ENCODE data around the gene FOXO3.
"Not testable (repeated sequence)": the region's sequence is repeated elsewhere in the genome, so short reads cannot be mapped to it uniquely, and the experiment has no call there.

FOXO3 gene

GRCh38 chr6:108555399-108556052 is 5.2 kb upstream of the FOXO3 start:
- DNase-seq (ENCODE audit: low read depth): no peak

DNA sequence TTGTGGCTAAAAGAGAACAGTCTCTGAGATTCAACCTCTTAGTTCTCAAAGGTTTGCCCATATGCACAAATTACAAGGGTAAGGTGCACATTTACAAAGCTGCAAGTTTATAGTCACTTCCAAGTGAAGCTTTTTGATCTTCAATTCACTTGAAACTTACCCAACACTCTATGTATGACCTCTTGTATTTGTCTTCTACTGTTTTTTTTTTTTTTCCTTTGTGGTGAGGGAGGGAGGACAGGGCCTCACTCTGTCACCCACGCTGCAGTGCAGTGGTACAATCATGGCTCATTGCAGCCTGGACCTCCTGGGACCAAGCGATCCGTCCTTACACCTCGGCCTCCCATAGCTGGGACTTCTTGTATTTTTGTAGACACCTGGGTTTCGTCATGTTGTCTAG is 4.5 kb upstream of the FOXO3 start:
- no peak for DNase-seq (ENCODE audit: low read depth)

DNA sequence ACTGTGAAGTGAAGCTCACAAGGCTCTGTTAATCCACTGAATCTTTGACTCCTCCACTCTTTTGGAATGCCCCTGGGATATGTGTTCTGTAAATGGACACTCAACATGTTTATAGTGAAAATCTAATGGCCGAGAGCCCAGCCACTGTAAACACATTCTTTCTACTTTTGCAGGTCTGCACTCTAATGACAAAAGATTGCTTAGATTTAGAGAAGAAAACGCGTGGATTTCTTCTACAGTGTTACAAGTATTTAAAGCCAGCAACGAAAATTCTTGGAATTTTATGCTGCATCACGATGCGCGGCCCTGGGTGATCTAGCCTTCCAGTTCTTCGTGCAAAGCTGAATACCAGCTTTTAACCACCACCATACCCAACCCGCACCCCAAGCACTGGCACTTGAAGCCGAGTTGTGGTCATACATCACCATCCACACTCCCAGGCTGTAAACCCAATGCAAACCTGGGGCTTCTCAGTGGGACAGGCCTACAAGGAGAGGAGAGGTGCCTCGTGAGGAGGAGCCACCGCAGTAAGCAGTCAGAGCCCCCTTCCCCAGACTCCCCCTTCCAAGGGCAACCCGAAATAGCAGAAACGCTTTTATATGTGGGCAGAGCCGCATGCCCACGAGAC is 3.7 kb upstream of the FOXO3 start:
- no peak for DNase-seq (ENCODE audit: low read depth)

- peak; percentile 70 for DNase-seq (ENCODE audit: low read depth)
These were observed 3.0 kb upstream of the FOXO3 start for GRCh38 chr6:108557494-108558371.

DNA sequence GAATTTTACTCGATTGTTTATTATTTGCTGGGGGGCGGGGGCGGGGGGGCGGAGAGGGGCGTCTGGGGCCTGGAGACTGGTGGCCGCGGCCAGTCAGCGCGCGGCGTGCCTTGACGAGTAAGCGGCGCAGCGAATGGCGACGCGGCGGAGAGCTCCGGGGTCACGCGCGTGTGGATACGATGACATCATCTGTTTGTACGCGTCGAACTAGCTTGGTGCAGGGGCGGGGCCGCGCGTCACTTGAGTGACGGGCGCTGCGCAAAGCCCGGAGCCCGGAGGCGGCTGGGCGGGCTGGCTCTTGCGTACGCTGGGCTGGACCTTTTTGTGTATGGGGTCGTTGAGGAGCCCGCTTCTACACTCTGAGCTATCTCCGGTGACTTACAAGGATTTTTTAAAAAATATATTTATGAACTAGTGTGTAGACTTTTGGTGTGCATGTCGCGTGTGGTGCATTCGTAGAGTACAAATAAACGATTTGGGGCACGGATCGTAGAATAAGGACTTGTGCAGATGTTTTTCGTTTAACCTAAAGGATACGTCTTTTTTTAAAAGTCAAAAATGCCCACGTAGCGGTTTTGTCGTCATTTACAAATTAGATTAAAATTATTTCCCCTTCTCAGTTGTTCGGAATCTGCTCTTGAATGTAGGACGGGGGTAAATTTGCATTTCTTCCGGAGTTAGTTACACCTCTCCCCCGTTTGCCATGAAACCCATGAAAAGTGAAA is 2.2 kb upstream of the FOXO3 start:
- DNase-seq (ENCODE audit: low read depth): peak; percentile 93

DNA sequence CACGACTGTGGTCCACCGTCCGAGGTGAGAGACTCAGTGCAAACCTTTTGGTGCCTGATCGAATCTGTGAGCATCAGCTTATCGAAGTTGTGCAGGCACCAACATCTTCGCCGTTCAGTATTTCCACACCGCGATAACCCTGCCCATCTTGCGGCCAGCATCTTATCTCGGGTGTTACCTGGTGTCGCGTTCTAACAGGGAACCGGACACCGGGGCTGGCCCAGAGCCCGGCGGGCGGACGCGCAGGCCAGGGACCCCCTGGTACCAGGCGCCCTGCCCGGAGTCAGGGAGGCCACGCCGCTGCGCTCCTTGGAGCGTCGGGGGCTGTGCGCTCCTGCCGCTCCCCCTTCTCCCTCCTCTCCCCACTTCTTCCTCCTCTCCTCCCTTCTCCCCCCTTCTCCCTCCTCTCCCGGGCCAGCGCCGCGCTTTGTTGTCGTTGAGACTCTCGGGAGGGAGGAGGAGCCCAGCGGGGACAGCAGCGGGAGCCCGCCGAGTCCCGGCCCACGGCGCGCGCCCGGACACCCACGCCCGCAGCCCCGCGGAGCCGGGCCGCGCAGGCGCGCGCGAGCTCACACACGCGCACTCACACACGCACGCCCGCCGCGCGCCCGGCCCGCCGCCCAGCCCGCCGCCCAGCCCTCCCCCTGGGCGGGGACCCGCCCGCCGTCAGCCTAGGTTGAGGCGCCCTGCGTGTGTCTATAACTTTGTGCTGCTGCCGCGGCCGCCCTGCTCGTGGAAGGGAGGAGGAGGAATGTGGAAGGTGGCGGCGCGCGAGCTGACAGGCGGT is 1.4 kb upstream of the FOXO3 start:
- peak; percentile 71 for DNase-seq (ENCODE audit: low read depth)

DNA sequence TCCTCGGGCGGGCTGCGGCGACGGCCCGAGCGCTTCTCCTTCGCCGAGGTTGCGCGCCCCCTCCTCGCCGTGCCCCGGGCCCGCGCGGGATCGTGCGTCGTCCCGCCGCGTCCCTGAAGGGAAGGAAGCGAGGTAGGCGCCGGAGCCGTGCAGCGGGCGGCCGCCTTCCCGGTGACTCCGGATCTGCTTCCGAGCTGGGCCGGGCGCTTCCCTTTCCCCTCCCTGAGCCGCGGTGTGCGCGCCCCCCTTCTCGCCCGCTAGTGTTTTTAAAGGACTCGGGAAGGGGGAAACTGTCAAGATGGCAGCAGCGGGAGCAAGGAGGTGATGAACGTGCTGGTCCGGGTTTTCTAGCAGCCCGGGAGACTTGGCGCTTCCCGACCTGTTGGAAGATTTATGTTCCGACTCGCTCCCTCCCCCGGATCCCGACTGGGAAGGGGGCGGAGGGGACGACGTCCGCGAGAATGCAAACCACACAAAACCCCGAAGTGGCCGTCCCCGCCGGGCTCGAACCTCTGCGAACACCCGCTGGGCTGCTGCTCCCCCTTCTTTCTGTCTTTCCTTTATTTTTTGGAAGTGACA is 744 bp upstream of the FOXO3 start:
- DNase-seq (ENCODE audit: low read depth): no peak

DNA sequence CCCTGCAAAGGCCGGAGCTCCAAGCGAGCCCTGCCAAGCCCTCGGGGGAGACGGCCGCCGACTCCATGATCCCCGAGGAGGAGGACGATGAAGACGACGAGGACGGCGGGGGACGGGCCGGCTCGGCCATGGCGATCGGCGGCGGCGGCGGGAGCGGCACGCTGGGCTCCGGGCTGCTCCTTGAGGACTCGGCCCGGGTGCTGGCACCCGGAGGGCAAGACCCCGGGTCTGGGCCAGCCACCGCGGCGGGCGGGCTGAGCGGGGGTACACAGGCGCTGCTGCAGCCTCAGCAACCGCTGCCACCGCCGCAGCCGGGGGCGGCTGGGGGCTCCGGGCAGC is 561 bp downstream of the FOXO3 start:
- DNase-seq (ENCODE audit: low read depth): not testable (repeated sequence)

GRCh38 chr6:108561742-108562502 is 1.2 kb downstream of the FOXO3 start:
- DNase-seq (ENCODE audit: low read depth): no peak

DNA sequence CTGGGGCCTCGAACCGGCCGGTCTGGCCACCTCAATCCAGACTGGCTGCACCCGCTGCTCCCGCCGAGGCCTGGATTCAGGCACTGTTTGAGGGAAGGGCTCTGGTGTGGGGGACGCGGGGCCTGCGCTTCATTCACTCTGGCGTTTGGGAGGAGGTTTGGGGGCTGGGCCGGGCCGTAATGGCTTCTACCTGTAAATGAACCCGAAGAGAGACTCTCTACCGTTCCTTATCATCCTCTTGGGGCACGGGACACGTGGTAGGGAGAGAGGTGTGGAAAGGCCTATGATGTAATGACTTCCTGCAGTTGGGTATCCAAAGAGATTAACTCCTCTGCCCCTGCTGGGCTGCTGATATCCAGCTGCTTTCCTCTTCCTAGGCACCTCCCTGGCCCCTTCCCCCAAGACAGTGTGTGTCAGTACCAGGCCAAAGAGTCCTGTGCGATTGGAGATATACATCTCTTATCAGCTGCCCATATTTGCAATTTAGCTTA is 1.8 kb downstream of the FOXO3 start:
- DNase-seq (ENCODE audit: low read depth): no peak

GRCh38 chr6:108563292-108563691 is 2.6 kb downstream of the FOXO3 start:
- no peak for DNase-seq (ENCODE audit: low read depth)

DNA sequence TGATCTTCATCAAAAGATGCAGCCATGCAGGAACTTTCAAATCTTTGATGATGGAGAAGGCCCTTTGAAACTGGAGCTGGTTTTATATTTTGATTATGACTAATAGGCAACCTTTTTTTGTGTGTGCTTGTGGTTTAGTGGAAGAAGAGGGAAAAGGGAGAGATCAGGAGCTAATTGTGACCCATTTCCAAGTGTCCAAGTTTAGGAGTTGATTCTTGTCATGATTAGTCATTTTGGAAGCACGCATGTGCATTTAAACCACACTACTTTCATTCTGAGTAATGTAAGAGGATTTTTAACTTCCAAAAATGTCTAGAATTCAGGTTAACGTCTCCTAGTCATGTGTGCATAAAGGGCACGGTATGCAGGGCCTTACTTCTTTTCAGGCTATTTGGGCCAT is 3.5 kb downstream of the FOXO3 start:
- no peak for DNase-seq (ENCODE audit: low read depth)

- no peak for DNase-seq (ENCODE audit: low read depth)
These were observed 4.5 kb downstream of the FOXO3 start for GRCh38 chr6:108565091-108565766.

DNA sequence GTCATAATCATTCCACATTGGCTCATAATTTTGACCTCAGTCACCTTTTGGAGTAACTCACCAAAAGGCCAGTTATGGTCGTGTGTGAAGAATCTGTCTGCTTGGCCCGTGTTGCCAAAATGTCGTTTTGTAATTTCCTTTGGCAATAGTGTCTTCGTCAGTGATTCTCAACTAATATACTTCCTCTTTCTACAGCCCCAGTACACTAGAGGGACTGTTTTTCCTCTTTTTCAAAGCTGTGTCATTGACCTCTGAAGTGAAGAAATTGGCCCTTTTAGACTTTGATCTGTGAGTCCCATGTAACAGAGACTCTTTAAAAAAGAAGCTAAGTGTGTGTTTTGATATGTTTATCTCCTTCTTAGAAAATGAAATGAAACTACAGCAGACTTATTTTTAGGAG is 5.2 kb downstream of the FOXO3 start:
- DNase-seq (ENCODE audit: low read depth): no peak

- DNase-seq (ENCODE audit: low read depth): no peak
These were observed 5.7 kb downstream of the FOXO3 start for GRCh38 chr6:108566406-108566805.

DNA sequence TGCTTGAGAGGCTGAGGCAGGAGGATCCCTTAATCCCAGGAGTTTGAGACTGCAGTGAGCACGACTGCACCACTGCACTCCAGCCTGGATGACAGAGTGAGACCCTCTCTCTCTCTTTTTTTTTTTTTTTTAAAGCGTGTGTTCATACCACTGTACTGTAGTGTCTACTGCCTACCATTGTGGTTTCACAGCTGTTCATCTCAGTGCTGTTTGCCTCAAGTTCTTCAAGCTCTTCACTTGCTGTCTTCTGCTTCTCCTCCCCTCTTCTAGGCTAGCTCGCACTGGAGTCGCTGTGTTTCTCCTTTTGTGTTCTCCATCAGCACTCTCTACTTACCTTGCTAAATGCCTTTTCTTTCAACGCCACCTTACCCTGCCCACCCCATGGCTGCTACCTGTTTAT is 7.4 kb downstream of the FOXO3 start:
- no peak for DNase-seq (ENCODE audit: low read depth)

GRCh38 chr6:108568551-108569305 is 8.0 kb downstream of the FOXO3 start:
- no peak for DNase-seq (ENCODE audit: low read depth)

DNA sequence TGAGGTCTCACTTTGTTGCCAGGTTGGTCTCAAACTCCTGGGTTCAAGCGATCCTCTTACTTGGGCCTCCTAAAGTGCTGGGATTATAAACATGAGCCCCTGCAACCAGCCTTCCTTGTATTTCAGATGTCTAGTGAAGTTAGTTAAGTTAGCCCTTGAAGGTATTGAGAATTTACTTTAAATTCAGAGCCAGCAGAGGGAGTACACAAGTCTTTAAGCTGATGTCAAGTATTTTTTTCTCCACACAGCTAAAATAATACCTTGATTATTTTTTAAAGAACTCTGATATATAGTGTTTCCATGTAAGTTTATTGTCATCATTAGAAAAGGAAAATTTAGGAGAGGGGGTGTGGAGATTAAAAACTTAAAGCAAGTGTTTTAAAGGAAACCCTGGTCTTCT is 9.8 kb downstream of the FOXO3 start:
- DNase-seq (ENCODE audit: low read depth): no peak
